Inflammatory macrophage (primary cell): ENCODE measurements around the gene PCDH19.

ENCODE experiments used
- DNase-seq, 2 donors: peaks; one replicate each; pipeline ENCODE4 v3.0.0-alpha.2; 2020 to 2022

Gene PCDH19

GRCh38 chrX:100404851-100405250 lies 5.2 kb downstream of the PCDH19 start:
- DNase-seq = no peak

GRCh38 chrX:100395781-100396180 lies 14.3 kb downstream of the PCDH19 start:
- DNase-seq = no peak

- no peak for DNase-seq
Measured at GRCh38 chrX:100381619-100382018, 28.5 kb downstream of the PCDH19 start.

GRCh38 chrX:100379388-100379986 lies 30.6 kb downstream of the PCDH19 start:
- no peak for DNase-seq

GRCh38 chrX:100377826-100378225 lies 32.2 kb downstream of the PCDH19 start:
- DNase-seq = no peak

- DNase-seq = no peak
Measured at GRCh38 chrX:100376576-100376975, 33.5 kb downstream of the PCDH19 start.

- no peak for DNase-seq
Measured at GRCh38 chrX:100373673-100374072, 36.4 kb downstream of the PCDH19 start.

- no peak for DNase-seq
Measured at GRCh38 chrX:100368167-100368566, 41.9 kb downstream of the PCDH19 start.

- no peak for DNase-seq
Measured at GRCh38 chrX:100363896-100364295, 46.2 kb downstream of the PCDH19 start.

- DNase-seq = no peak
Measured at GRCh38 chrX:100358766-100359165, 51.3 kb downstream of the PCDH19 start.

- DNase-seq = no peak
Measured at GRCh38 chrX:100356351-100356896, 53.6 kb downstream of the PCDH19 start.

- no peak for DNase-seq
Measured at GRCh38 chrX:100355680-100356079, 54.4 kb downstream of the PCDH19 start.

- DNase-seq = no peak
Measured at GRCh38 chrX:100353326-100353725, 56.7 kb downstream of the PCDH19 start.

- no peak for DNase-seq
Measured at GRCh38 chrX:100350704-100351489, 59.2 kb downstream of the PCDH19 start.

- DNase-seq = no peak
Measured at GRCh38 chrX:100349391-100349790, 60.7 kb downstream of the PCDH19 start.

GRCh38 chrX:100341142-100341510 lies 68.9 kb downstream of the PCDH19 start:
- no peak for DNase-seq

GRCh38 chrX:100340491-100341141 lies 69.5 kb downstream of the PCDH19 start:
- DNase-seq = no peak

- DNase-seq = no peak
Measured at GRCh38 chrX:100328351-100328750, 81.7 kb downstream of the PCDH19 start.

- no peak for DNase-seq
Measured at GRCh38 chrX:100319716-100320115, 90.4 kb downstream of the PCDH19 start.

- no peak for DNase-seq
Measured at GRCh38 chrX:100316987-100317386, 93.1 kb downstream of the PCDH19 start.

- DNase-seq = no peak
Measured at GRCh38 chrX:100315566-100315965, 94.5 kb downstream of the PCDH19 start.

GRCh38 chrX:100299559-100299958 lies 110.5 kb downstream of the PCDH19 start:
- DNase-seq = no peak

GRCh38 chrX:100297728-100298127 lies 112.3 kb downstream of the PCDH19 start:
- no peak for DNase-seq
